GM12873 (cell line): ENCODE results near the gene NME9.

Experiments used
- CTCF ChIP-seq: IDR thresholded peaks from 2 replicates; pipeline ENCODE4 v1.5.1; 2012; ENCODE audit warnings: low read depth, mild to moderate bottlenecking, moderate library complexity, low read length, control low read depth; ENCODE audit not compliant: insufficient read depth; ENCODE audit errors: missing control alignments

NME9 gene

GRCh38 chr3:138366006-138366759 is 36.5 kb upstream of the NME9 start:
- TF ChIP-seq CTCF: no peak

GRCh38 chr3:138365253-138365555 is 35.6 kb upstream of the NME9 start:
- TF ChIP-seq CTCF: no peak

GRCh38 chr3:138364356-138365252 is 35.0 kb upstream of the NME9 start:
- no peak for TF ChIP-seq CTCF

GRCh38 chr3:138363322-138363721 is 33.7 kb upstream of the NME9 start:
- no peak for TF ChIP-seq CTCF

- TF ChIP-seq CTCF: no peak
Measured at GRCh38 chr3:138362538-138362937, 32.9 kb upstream of the NME9 start.

- no peak for TF ChIP-seq CTCF
Measured at GRCh38 chr3:138361561-138361971, 31.9 kb upstream of the NME9 start.

GRCh38 chr3:138360869-138361525 is 31.3 kb upstream of the NME9 start:
- no peak for TF ChIP-seq CTCF
